Smooth muscle cell (in vitro differentiated cells): ENCODE results near the gene LY9. TPM values are rescaled to one million over a fixed set of nuclear protein-coding genes. Genes with fewer than 3 reads are reported as not detected.

Source experiments
- DNase-seq: peaks from one replicate; lab custom pipeline; 2025; ENCODE audit not compliant: unreplicated experiment; lab: John Stamatoyannopoulos, UW
- H2AFZ ChIP-seq: fragments of 200-600 bp; sonication (generic); 2 replicates; pipeline ENCODE4 v1.6.0; 2016; ENCODE audit warnings: antibody characterized with exemption, low read depth, mild to moderate bottlenecking
- H3F3A ChIP-seq: fragments of 200-600 bp; sonication (generic); 2 replicates; pipeline ENCODE4 v1.6.0; 2017; ENCODE audit warnings: antibody characterized with exemption, low read depth
- H3K27ac ChIP-seq: fragments of 200-600 bp; sonication (generic); 2 replicates; pipeline ENCODE4 v1.5.1; 2016; ENCODE audit warnings: low read depth, mild to moderate bottlenecking
- H3K27me3 ChIP-seq: fragments of 200-600 bp; sonication (generic); 2 replicates; pipeline ENCODE4 v1.6.1; 2016; ENCODE audit warnings: low read depth, mild to moderate bottlenecking
- H3K36me3 ChIP-seq: fragments of 200-600 bp; sonication (generic); 2 replicates; pipeline ENCODE4 v1.5.1; 2016; ENCODE audit warnings: low read depth
- H3K4me1 ChIP-seq: fragments of 200-600 bp; sonication (generic); 2 replicates; pipeline ENCODE4 v1.5.1; 2016; ENCODE audit warnings: low read depth
- H3K4me2 ChIP-seq: fragments of 200-600 bp; sonication (generic); 2 replicates; pipeline ENCODE4 v1.6.0; 2016; ENCODE audit warnings: mild to moderate bottlenecking
- H3K4me3 ChIP-seq: fragments of 200-600 bp; sonication (generic); 2 replicates; pipeline ENCODE4 v1.5.1; 2016; ENCODE audit warnings: mild to moderate bottlenecking
- H3K79me2 ChIP-seq: fragments of 200-600 bp; sonication (generic); 2 replicates; pipeline ENCODE4 v1.6.0; 2016; ENCODE audit warnings: low read depth, mild to moderate bottlenecking
- H3K9ac ChIP-seq: fragments of 200-600 bp; sonication (generic); 2 replicates; pipeline ENCODE4 v1.6.0; 2016; ENCODE audit warnings: low read depth
- H3K9me3 ChIP-seq: fragments of 200-600 bp; sonication (generic); replicated peaks from 2 replicates; pipeline ENCODE4 v1.5.1; 2016; ENCODE audit warnings: low read depth
- H4K20me1 ChIP-seq: fragments of 200-600 bp; sonication (generic); 2 replicates; pipeline ENCODE4 v1.6.0; 2016; ENCODE audit warnings: low read depth
- CTCF ChIP-seq: fragments of 200-600 bp; sonication (generic); IDR thresholded peaks from 2 replicates; pipeline ENCODE4 v1.5.1; 2017; ENCODE audit warnings: borderline replicate concordance, mild to moderate bottlenecking, antibody characterized with exemption; ENCODE audit not compliant: insufficient read depth, poor library complexity, severe bottlenecking
- WGBS: methylation state at CpG from one replicate; pipeline ENCODE4 v1.1.7; 2016; ENCODE audit warnings: low lambda C conversion rate; 5-methylcytosine and 5-hydroxymethylcytosine counted together
- polyA plus RNA-seq: library from polyadenylated mRNA; unstranded; fragments of >200 nt; fragmentation: Nextera tagmentation; extraction: Ambion mirVana; gene quantifications from 2 replicates; pipeline ENCODE4 v1.2.1, GENCODE V29; 2016
- total RNA-seq: library from RNA; depleted of rRNA; stranded (reverse); fragments of >200 nt; gene quantifications from 2 replicates; pipeline ENCODE4 v1.2.3, GENCODE V29; 2014

Gene LY9
- total and polyA plus RNA-seq, 2 experiments from 2014 or later: not detected

GRCh38 chr1:160808289-160808688 is 12.3 kb downstream of the LY9 start:
- Histone ChIP-seq H3K27me3 (no peaks in the 10 kb centered on the region), H3K4me3 (no peak overlapping the region), H3F3A (no peaks in the 10 kb centered on the region), H3K9ac (no peak overlapping the region), H2AFZ (no peak overlapping the region), H4K20me1 (no peaks in the 10 kb centered on the region), H3K4me2 (no peak overlapping the region), H3K27ac (no peak overlapping the region), H3K4me1 (no peaks in the 10 kb centered on the region), H3K36me3 (no peaks in the 10 kb centered on the region), H3K9me3 (no peaks in the 10 kb centered on the region), H3K79me2 (no peaks in the 10 kb centered on the region)
- WGBS: 89% methylated on average over 3 of the region's 3 CpGs
- TF ChIP-seq CTCF: no peak
- DNase-seq: no peak

- Histone ChIP-seq H3F3A (no peaks in the 10 kb centered on the region), H3K4me1 (no peaks in the 10 kb centered on the region), H3K9me3 (no peaks in the 10 kb centered on the region), H3K36me3 (no peaks in the 10 kb centered on the region), H3K79me2 (no peaks in the 10 kb centered on the region), H3K27me3 (no peaks in the 10 kb centered on the region), H3K4me2 (no peak overlapping the region), H3K4me3 (no peak overlapping the region), H3K27ac (no peak overlapping the region), H2AFZ (no peak overlapping the region), H4K20me1 (no peaks in the 10 kb centered on the region), H3K9ac (no peak overlapping the region)
- TF ChIP-seq CTCF: no peak
- 56% methylated on average over 1 of the region's 1 CpG for WGBS
- DNase-seq: no peak
Measured at GRCh38 chr1:160810486-160810885, 14.5 kb downstream of the LY9 start.

GRCh38 chr1:160811147-160811546 is 15.2 kb downstream of the LY9 start:
- 90% methylated on average over 2 of the region's 2 CpGs for WGBS
- H4K20me1 ChIP-seq: no peaks in the 10 kb centered on the region
- H3K36me3 ChIP-seq: no peaks in the 10 kb centered on the region
- H3K9me3 ChIP-seq: no peaks in the 10 kb centered on the region
- H2AFZ ChIP-seq: no peak overlapping the region
- H3K9ac ChIP-seq: no peak overlapping the region
- H3F3A ChIP-seq: no peaks in the 10 kb centered on the region
- H3K4me1 ChIP-seq: no peaks in the 10 kb centered on the region
- H3K4me3 ChIP-seq: no peak overlapping the region
- no peak overlapping the region for H3K27ac ChIP-seq
- no peaks in the 10 kb centered on the region for H3K27me3 ChIP-seq
- no peak overlapping the region for H3K4me2 ChIP-seq
- TF ChIP-seq CTCF: no peak
- no peaks in the 10 kb centered on the region for H3K79me2 ChIP-seq
- no peak for DNase-seq

GRCh38 chr1:160813215-160813614 is 17.2 kb downstream of the LY9 start:
- Histone ChIP-seq H3F3A (no peaks in the 10 kb centered on the region), H3K4me3 (no peak overlapping the region), H3K9me3 (no peaks in the 10 kb centered on the region), H3K79me2 (no peaks in the 10 kb centered on the region), H4K20me1 (no peaks in the 10 kb centered on the region), H2AFZ (no peak overlapping the region), H3K27ac (no peak overlapping the region), H3K4me1 (peaks cover 4% of the 10 kb centered on the region), H3K4me2 (no peak overlapping the region), H3K27me3 (no peaks in the 10 kb centered on the region), H3K36me3 (no peaks in the 10 kb centered on the region), H3K9ac (no peak overlapping the region)
- WGBS: 70% methylated on average over 7 of the region's 7 CpGs
- TF ChIP-seq CTCF: no peak
- DNase-seq: no peak
